ENCODE data around the gene MOG. TPM values are rescaled to one million over a fixed set of nuclear protein-coding genes. Genes with fewer than 3 reads are reported as not detected.

Gene MOG
- total RNA-seq, 1 donor from 2014 or later, result not detected

DNA sequence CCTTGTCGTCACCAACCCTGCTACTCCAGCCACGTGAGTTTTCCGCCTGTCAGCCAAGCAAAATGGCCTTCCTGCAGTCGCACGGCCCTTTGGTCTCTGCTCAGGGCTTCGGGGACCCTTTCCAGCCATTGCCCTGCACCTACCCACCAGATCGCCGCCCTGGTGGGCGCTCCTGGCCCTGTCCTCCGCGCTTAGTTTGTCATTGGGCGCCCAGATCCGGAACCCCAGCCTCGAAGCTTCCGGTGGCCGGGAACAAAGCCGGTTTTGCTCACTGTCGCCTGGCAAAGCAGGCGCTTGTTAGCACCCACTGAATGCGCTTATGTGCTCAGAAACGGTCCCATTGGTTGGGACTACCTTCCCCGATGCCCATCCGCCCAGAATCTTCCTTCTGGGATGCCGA is 23.5 kb downstream of the MOG start:
- H3K27me3 ChIP-seq (ENCODE audit: low read depth), result peaks cover 8% of the 10 kb centered on the region
- intact Hi-C loops (cut with DNase I), result no loop called here
- ATAC-seq, result no peak
- H3K9me3 ChIP-seq, result no peaks in the 10 kb centered on the region
- H3K4me1 ChIP-seq, result no peaks in the 10 kb centered on the region
- no peak overlapping the region for H3K27ac ChIP-seq
- no peak overlapping the region for H3K4me3 ChIP-seq
- TF ChIP-seq, protein P1, sequence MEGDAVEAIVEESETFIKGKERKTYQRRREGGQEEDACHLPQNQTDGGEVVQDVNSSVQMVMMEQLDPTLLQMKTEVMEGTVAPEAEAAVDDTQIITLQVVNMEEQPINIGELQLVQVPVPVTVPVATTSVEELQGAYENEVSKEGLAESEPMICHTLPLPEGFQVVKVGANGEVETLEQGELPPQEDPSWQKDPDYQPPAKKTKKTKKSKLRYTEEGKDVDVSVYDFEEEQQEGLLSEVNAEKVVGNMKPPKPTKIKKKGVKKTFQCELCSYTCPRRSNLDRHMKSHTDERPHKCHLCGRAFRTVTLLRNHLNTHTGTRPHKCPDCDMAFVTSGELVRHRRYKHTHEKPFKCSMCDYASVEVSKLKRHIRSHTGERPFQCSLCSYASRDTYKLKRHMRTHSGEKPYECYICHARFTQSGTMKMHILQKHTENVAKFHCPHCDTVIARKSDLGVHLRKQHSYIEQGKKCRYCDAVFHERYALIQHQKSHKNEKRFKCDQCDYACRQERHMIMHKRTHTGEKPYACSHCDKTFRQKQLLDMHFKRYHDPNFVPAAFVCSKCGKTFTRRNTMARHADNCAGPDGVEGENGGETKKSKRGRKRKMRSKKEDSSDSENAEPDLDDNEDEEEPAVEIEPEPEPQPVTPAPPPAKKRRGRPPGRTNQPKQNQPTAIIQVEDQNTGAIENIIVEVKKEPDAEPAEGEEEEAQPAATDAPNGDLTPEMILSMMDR (IDR thresholded peaks at IDR 0.05), result no peak
- no peaks in the 10 kb centered on the region for H3K36me3 ChIP-seq
- no peak for DNase-seq

DNA sequence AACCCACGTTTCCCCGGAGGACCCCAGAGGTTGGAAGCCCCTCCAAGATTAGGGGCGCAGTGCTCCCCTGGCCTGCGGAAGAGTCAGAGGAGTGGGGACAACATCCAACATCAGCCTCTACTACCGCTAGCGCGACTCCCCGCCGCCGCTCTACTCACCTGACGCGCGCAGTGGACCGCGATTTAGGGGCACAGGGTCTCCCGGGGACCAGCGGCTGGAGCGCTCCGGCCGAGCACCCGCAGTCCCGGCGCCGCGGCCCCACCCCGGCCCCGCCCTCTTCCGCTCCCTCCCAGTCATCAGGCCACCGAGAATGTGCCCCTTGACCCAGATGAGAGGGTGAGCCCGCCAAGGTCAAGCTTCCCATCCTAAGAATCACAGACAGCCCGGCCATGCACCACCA is 24.0 kb downstream of the MOG start, which contains the start of gene ZFP57:
TSS of gene ZFP57 (minus strand) at position 249 of the 400 bp plus-strand sequence. CDS start 4,149 bp downstream, outside the sequence.
- Histone ChIP-seq H3K27me3 (ENCODE audit: low read depth) (peaks cover 8% of the 10 kb centered on the region), H3K27ac (no peak within 1 kb of the TSS)
- no peak for DNase-seq

DNA sequence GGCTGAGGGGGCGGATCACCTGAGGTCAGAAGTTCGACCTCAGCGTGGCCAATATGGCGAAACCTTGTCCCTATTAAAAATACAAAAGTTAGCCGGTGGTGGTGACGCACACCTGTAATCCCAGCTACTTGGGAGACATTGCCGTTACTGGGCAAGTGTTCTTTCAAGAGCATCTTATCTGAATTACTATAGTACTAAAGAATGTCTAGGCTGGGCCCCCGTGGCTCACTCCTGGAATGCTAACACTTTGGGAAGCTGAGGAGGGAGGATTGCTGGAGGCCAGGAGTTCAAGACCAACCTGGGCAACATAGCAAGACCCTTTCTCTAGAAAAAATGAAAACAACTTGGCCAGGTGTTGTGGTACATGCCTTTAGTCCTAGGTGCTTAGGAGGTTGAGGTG is 24.9 kb downstream of the MOG start:
- Histone ChIP-seq H3K27me3 (ENCODE audit: low read depth) (peaks cover 8% of the 10 kb centered on the region), H3K4me1 (no peaks in the 10 kb centered on the region), H3K27ac (no peak overlapping the region), H3K36me3 (no peaks in the 10 kb centered on the region), H3K9me3 (no peaks in the 10 kb centered on the region), H3K4me3 (no peak overlapping the region)
- TF ChIP-seq, protein P1 (IDR thresholded peaks at IDR 0.05), result no peak
- intact Hi-C loops (cut with DNase I), result no loop called here
- ATAC-seq (no peak), DNase-seq (no peak)

More for the DNA sequence above, 24.0 kb downstream of the MOG start, which contains the start of gene ZFP57:
- intact Hi-C loops (cut with DNase I), result no loop called here
- Histone ChIP-seq H3K4me3 (no peak within 1 kb of the TSS), H3K4me1 (no peaks in the 10 kb centered on the region), H3K9me3 (no peaks in the 10 kb centered on the region), H3K36me3 (no peaks in the 10 kb centered on the region)
- TF ChIP-seq, protein P1 (IDR thresholded peaks at IDR 0.05), result no peak
- no peak for ATAC-seq

DNA sequence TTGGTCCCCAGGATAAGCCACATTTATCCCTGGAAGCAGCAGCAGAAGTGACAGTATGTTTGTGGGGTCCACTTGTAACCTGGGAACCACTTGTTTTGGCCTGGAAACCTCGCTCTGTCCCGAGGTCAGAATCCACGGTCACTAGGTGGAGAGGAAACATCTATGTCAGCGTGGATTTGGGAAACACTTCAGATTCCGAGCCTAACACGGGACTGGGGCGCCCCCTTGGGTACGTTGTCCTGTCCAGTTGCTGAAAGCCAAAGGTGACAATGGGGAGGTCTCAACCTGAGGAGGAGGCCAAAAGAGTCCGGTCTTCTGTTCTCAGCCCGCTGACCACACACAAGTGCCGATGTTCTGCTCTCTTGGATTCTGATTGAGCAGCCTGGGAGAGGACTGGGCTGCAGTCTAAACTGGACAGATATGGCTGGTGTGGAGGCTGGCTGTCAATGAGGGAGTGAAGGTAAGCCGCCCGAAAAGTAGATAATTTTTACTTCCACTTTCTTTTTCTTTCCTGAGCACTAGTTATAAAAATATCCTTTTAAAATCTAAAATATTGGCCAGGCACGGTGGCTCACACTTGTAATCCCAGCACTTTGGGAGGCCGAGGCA is 28.9 kb downstream of the MOG start:
- intact Hi-C loops (cut with DNase I), result no loop called here

DNA sequence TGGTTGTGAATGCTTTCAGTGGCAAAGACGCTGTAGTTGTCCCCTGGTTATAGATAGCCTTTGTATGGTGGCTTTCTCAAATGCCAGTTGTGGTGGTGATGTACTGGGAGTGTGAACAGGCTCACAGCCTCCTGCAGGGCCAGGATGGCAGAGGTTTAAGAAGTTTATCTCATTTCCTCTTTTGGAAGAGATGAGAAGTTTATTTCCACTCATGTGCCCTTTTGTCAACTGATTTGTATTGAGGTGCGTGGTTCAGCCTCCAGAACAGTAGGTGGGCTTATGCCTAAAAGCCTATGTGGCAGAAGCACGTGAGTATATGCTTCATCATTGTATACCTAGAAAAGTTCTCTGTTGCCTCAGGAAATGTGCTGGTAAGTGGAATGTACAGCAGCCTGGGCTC is 37.7 kb downstream of the MOG start:
- Histone ChIP-seq H3K27ac (no peak overlapping the region), H3K4me1 (no peaks in the 10 kb centered on the region), H3K27me3 (ENCODE audit: low read depth) (no peaks in the 10 kb centered on the region), H3K4me3 (no peak overlapping the region), H3K9me3 (no peaks in the 10 kb centered on the region), H3K36me3 (no peaks in the 10 kb centered on the region)
- TF ChIP-seq, protein P1 (IDR thresholded peaks at IDR 0.05), result no peak
- ATAC-seq (no peak), DNase-seq (no peak)
- intact Hi-C loops (cut with DNase I), result no loop called here

More for the DNA sequence above, 28.9 kb downstream of the MOG start:
- Histone ChIP-seq H3K4me3 (no peak overlapping the region), H3K9me3 (no peaks in the 10 kb centered on the region), H3K36me3 (no peaks in the 10 kb centered on the region), H3K27ac (no peak overlapping the region), H3K27me3 (ENCODE audit: low read depth) (peaks cover 2% of the 10 kb centered on the region), H3K4me1 (no peaks in the 10 kb centered on the region)
- DNase-seq, result no peak
- TF ChIP-seq, protein P1 (IDR thresholded peaks at IDR 0.05), result no peak
- no peak for ATAC-seq

Data from lower lobe of right lung (tissue), 2 donors.